DMS114 treated with DMSO at 0.1 percent for 48 hours (cell line): ENCODE results near the gene UMAD1.

Experiments
- DNase-seq: peaks from one replicate; lab custom pipeline; 2025; ENCODE audit not compliant: unreplicated experiment; lab: John Stamatoyannopoulos, UW

The UMAD1 gene

GRCh38 chr7:7640221-7641128 is at the start of gene UMAD1:
TSS of gene UMAD1 (plus strand) at chr7:7640752. CDS start at chr7:7673372, 32,620 bp downstream.
- peak; percentile 99 for DNase-seq

GRCh38 chr7:7595451-7595850 is 45.1 kb upstream of the UMAD1 start:
- DNase-seq, result peak; percentile 10

DNA sequence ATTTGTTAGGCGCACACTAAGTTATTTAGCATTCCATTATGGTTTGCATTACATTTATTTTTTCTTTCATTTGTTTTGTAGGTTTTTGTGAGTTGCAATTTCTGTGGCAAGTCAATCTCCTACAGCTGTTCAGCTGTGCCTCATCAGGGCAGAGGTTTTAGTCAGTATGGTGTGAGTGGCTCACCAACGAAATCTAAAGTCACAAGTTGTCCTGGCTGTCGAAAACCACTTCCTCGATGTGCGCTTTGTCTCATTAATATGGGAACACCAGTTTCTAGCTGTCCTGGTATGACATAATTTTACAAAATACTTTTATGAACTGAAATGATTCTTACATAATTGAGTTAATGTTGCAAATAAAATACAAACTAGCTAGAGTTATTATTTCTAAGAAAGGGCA is 44.4 kb upstream of the UMAD1 start:
- DNase-seq, result no peak

GRCh38 chr7:7607010-7607409 is 33.5 kb upstream of the UMAD1 start:
- DNase-seq, result no peak

DNA sequence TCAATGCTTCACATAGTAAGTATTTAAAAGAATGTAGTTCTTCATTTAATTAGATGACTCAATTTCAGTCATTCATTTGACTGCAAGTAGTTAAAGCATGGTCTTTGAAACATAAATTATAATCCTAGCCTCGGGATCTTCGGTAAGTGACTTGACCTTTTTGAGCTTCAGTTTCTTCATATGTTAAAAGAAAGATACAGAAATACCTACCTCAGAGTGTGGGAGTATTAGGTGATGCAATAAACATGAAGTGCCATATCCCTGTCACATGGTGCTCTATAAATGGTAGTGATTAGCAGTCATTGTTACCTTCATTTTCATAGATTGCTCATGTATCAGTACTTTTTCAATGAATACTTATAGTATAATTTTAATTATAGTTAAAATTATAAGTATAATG is 31.2 kb upstream of the UMAD1 start:
- DNase-seq, result no peak

GRCh38 chr7:7612519-7612918 is 28.0 kb upstream of the UMAD1 start:
- DNase-seq, result no peak

DNA sequence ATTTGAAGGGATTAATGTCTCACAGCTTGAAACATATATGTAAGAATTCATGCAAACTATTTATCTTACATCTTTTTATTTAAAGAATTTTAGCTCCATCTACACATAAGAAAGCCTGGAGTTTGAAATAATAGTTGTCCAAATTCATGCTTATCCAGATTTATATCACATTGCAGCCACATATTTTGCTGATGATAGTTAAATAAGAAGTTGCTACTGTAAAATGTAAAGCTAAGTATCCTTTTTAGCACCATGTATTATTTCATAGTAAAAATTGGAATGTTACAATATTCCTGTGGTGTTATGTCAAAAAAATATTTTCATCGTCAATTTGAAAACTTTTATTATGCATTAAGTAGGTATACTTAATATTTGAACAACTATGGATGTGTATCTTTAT is 27.3 kb upstream of the UMAD1 start:
- DNase-seq, result no peak

DNA sequence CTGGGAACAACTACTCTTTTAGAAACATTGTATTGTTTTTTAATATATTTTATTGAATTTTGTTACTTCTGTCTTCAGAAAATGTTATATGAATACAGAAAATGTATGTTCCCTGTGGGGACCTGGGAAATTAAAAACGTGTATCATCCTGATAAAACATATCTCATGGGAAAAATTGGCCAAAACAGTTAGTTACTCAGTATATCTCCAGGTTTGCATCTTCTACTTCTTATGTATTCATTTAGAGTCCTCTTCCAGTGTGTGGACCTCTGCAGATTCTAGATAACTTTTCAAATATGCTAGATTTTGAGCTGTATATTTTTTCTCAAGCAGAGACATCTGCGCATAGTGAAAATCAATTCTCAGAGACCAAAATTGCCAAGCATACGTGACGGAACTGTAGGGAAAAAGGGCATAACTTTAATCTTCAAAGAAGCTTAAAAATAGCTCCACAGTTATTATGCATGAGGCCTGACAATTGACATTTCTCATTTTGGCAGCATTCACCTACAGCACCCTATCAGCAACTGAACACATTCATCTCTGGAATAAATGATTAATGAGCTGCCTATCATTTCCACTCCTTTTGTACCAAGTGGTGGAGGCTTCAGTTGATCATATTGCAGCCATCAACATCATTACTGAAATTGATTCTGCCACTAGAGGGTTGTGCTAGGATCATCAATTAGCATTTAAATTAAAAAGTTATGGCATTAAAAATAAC is 26.4 kb upstream of the UMAD1 start:
- DNase-seq, result no peak

DNA sequence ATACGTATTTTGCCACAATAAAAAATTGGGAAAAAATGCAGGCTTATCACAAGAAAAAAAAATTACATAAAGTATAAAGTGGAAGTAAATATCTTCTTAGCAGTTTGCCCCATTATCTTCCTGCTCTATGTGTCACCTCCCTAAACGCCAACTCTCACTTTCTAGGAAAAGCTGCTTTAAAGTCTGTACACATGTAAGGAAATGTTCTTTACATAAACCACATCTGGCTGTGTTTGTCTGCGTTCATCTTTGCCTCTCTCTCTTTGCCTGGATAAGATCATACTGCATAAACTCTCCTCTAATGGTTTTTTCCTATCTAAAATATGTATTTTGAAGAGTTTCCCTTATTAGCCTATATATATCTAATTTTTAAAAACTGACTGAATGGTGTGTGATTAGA is 23.0 kb upstream of the UMAD1 start:
- no peak for DNase-seq

- no peak for DNase-seq
These were observed 22.1 kb upstream of the UMAD1 start for GRCh38 chr7:7618410-7618809.

- no peak for DNase-seq
These were observed 20.3 kb upstream of the UMAD1 start for GRCh38 chr7:7620236-7620635.

GRCh38 chr7:7620644-7621210 is 19.8 kb upstream of the UMAD1 start:
- DNase-seq, result no peak

- DNase-seq, result no peak
These were observed 12.1 kb upstream of the UMAD1 start for GRCh38 chr7:7628476-7628875.

DNA sequence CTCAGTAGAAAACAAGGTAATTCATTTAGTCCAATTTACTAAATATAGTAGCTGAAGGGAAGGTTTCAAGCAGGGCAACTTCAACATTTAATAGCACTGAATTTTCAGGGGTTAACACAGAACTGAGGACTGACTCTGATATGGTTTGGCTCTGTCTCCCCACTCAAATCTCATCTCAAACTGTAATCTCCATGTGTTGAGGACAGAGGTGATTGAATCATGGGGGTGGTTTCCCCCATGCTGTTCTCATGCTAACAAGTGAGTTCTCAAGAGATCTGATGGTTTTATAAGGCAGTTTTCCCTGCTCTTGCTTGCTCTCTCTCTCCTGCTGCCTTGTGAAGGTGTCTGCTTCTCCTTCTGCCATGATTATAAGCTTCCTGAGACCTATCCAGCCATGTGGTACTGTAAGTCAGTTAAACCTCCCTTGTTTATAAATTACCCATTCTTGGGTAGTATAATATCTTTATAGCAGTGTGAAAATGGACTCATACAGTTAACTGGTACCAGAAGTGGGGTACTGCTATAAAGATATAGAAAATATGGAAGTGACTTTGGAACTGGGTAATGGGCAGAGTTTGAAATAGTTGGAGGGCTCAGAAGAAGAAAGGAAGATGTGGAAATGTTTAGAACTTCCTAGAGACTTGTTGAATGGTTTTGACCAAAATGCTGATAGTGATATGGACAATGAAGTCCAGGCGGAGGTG is 9.8 kb upstream of the UMAD1 start:
- DNase-seq, result no peak

DNA sequence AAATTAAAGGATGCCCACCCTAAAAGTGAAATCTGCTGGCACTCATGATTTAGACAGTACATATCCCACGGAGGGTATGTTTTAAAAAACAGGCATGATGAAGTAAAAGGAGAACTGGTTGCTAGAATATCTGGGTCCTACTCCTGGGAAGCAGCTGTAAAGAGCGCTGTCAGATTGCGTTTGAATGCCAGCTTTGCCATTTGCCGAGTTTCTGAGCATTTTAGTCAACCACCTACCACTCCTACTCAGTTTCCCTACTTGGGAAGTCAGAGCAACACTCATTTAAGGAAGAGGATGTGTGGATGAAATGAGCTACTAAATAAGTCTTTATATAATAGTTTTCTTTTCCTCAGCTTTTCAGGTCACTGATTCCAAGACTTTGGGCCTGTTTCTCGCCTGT is 1.1 kb upstream of the UMAD1 start:
- DNase-seq, result peak; percentile 36

DNA sequence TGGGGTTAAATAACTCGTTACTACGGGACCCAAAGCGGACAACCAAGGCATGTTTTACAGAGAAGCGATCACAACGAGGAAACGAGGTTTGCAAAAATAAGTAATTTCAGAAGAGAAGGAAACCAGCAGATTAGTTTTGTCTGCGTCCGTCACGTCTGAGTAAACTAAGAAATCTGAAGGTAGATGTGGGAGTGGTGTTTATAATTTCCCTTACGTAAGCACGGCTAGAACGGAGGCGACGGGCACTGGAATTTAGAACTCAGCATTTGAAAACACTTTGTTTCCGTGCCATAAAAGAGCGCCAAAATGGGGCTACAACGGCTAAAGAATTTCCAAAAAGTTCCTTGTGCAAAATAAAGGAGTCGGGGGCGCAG is 718 bp upstream of the UMAD1 start:
- DNase-seq, result peak; percentile 53

DNA sequence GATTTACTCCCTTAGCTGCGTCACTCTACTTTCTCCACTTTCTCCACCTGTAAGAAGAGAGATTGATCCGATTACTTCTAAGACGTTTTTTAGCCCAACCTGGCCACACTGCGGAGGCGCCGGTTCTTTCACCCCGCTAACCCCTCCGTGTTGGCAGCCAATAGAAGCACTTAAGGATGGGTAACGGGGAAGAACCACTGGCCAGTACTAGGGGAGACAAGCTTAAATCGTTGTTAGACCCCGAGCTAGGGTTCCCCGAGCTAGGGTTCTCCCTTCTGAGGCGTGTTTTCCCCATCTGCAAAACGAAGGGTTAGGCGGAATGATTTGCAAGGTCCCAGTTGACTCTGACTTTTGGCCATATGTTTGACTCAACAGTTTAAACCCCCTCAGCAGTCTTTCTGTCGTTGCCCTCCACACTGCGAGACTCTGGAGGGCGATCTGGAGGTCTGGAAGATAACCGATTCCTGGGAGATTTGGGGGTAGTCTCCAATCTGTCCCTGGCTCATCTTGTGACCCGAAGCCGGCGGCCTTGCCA is 644 bp downstream of the UMAD1 start:
- DNase-seq, result peak; percentile 25

DNA sequence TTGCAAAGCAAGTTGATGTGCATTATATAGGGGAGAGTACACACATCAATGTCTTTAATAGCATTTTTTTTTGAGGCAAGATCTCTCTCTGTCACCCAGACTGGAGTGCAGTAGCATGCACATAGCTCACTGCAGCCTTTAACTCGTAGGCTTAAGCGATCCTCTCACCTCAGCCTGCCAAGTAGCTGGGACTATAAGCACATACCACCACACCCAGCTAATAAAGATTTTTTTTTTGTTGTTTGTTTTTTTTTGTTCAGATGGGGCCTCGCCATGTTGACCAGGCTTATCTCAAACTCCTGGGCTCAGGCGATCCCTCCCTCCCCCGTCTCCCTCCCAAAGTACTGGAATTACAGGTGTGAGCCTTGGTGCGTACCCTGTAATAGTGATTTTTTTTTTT is 1.5 kb downstream of the UMAD1 start:
- no peak for DNase-seq

- DNase-seq, result no peak
These were observed 7.0 kb downstream of the UMAD1 start for GRCh38 chr7:7647495-7648036.

GRCh38 chr7:7650682-7651206 is 10.2 kb downstream of the UMAD1 start:
- no peak for DNase-seq

DNA sequence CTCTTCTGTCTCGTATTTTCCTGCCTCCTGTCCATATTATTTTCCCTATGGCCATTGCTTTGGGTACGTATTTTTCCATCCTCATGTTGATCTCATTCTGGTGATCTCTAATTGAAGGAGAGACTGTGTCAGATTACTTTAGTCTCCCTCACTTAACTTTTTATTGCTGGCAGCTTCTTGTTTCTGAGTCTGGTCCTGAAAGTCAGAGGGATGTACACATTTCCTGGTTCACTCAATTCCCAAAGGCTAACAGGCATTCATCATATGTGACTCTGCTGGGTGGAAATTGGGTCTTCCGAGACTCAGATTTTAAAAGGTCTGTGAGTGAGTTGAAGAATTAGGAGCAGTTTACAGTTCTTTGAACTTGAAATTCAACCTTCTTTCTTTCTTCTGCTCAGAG is 10.9 kb downstream of the UMAD1 start:
- no peak for DNase-seq
